PFSK-1 (cell line): ENCODE results near the gene UTP14A.

Experiments
- POLR2AphosphoS5 ChIP-seq: IDR thresholded peaks from 2 replicates; pipeline ENCODE4 v1.6.1; 2012; ENCODE audit warnings: low read depth, mild to moderate bottlenecking, control low read depth, low read length, moderate library complexity
- SIN3A ChIP-seq: IDR thresholded peaks from 2 replicates; pipeline ENCODE4 v1.6.1; 2012; ENCODE audit warnings: mild to moderate bottlenecking, low read length, moderate library complexity, borderline replicate concordance; ENCODE audit not compliant: insufficient read depth
- TAF1 ChIP-seq: IDR thresholded peaks from 2 replicates; pipeline ENCODE4 v1.6.1; 2012; ENCODE audit warnings: low read length, control low read depth, borderline replicate concordance; ENCODE audit not compliant: insufficient read depth
- TF ChIP-seq, protein P1 (sequence below), 2 experiments: IDR thresholded peaks; 2 replicates each; pipeline versions ENCODE4 v1.6.1 to v1.8.0; 2011 to 2012; ENCODE audit warnings: low read depth in 2 of 2, low read length in 2 of 2, control low read depth in 1 of 2, inconsistent platforms in 1 of 2, mild to moderate bottlenecking in 1 of 2, moderate library complexity in 1 of 2; ENCODE audit not compliant: insufficient read depth in 1 of 2

DNA sequence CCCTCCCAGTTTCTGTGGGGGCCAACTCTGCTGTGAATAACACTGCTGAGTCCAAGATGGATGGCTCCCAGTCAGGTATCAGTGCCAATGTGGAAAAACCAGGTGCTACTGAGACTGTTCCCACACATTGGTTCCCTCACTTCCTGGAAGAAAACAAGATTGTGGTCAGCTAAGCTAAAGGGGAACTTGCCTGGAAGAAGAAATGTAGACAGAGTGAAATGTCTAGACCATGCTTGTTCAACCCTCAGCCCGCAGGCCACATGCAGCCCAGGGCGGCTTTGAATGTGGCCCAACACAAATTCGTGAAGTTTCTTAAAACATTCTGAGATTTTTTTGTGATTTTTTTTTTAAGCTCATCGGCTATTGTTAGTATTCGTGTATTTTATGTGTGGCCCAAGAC is 28.6 kb upstream of the UTP14A start:
- no peak for TF ChIP-seq POLR2AphosphoS5
- no peak for TF ChIP-seq SIN3A
- TF ChIP-seq TAF1: no peak
- TF ChIP-seq, protein P1, sequence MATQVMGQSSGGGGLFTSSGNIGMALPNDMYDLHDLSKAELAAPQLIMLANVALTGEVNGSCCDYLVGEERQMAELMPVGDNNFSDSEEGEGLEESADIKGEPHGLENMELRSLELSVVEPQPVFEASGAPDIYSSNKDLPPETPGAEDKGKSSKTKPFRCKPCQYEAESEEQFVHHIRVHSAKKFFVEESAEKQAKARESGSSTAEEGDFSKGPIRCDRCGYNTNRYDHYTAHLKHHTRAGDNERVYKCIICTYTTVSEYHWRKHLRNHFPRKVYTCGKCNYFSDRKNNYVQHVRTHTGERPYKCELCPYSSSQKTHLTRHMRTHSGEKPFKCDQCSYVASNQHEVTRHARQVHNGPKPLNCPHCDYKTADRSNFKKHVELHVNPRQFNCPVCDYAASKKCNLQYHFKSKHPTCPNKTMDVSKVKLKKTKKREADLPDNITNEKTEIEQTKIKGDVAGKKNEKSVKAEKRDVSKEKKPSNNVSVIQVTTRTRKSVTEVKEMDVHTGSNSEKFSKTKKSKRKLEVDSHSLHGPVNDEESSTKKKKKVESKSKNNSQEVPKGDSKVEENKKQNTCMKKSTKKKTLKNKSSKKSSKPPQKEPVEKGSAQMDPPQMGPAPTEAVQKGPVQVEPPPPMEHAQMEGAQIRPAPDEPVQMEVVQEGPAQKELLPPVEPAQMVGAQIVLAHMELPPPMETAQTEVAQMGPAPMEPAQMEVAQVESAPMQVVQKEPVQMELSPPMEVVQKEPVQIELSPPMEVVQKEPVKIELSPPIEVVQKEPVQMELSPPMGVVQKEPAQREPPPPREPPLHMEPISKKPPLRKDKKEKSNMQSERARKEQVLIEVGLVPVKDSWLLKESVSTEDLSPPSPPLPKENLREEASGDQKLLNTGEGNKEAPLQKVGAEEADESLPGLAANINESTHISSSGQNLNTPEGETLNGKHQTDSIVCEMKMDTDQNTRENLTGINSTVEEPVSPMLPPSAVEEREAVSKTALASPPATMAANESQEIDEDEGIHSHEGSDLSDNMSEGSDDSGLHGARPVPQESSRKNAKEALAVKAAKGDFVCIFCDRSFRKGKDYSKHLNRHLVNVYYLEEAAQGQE (IDR thresholded peaks at IDR 0.05; ENCODE audit: insufficient read depth in 1 of 2, low read depth in 2 of 2, low read length in 2 of 2): no peak
